Astrocyte (in vitro differentiated cells and primary cell): Measurements from ENCODE around the gene ARMC9. TPM values are rescaled to one million over a fixed set of nuclear protein-coding genes. Genes with fewer than 3 reads are reported as not detected.

ENCODE experiments used
- DNase-seq: peaks from one replicate; pipeline ENCODE4 v3.0.0-alpha.2; 2010; ENCODE audit warnings: low read depth
- FAIRE-seq: peaks from 2 replicates; lab custom pipeline; 2011; peaks lifted over from hg19 to GRCh38; lab: Jason Lieb, UNC
- H2AFZ ChIP-seq: 2 replicates; pipeline ENCODE4 v1.6.0; 2012; ENCODE audit warnings: low read depth, low read length, inconsistent platforms
- H3K27ac ChIP-seq: 2 replicates; pipeline ENCODE4 v1.5.1; 2011; ENCODE audit warnings: low read depth, low read length, inconsistent platforms
- H3K27me3 ChIP-seq: 2 replicates; pipeline ENCODE4 v1.6.0; 2011; ENCODE audit warnings: low read length, inconsistent platforms; ENCODE audit not compliant: insufficient read depth
- H3K36me3 ChIP-seq: 2 replicates; pipeline ENCODE4 v1.5.1; 2011; ENCODE audit warnings: low read length, inconsistent platforms; ENCODE audit not compliant: insufficient read depth
- H3K4me1 ChIP-seq: 2 replicates; pipeline ENCODE4 v1.5.1; 2011; ENCODE audit warnings: low read length, inconsistent platforms; ENCODE audit not compliant: insufficient read depth
- H3K4me2 ChIP-seq: 2 replicates; pipeline ENCODE4 v1.6.0; 2012; ENCODE audit warnings: low read length, inconsistent platforms
- H3K4me3 ChIP-seq: 2 replicates; pipeline ENCODE4 v1.5.1; 2011; ENCODE audit warnings: low read depth, mild to moderate bottlenecking, low read length, inconsistent platforms; ENCODE audit not compliant: insufficient read depth
- H3K79me2 ChIP-seq: 2 replicates; pipeline ENCODE4 v1.6.0; 2012; ENCODE audit warnings: mild to moderate bottlenecking, low read length, inconsistent platforms; ENCODE audit not compliant: insufficient read depth
- H3K9ac ChIP-seq: 2 replicates; pipeline ENCODE4 v1.6.0; 2012; ENCODE audit warnings: mild to moderate bottlenecking, low read length, inconsistent platforms
- H3K9me3 ChIP-seq: 2 replicates; pipeline ENCODE4 v1.5.1; 2012; ENCODE audit warnings: low read depth, mild to moderate bottlenecking, low read length, inconsistent platforms; ENCODE audit not compliant: insufficient read depth
- H4K20me1 ChIP-seq: 2 replicates; pipeline ENCODE4 v1.6.0; 2012; ENCODE audit warnings: low read length, inconsistent platforms; ENCODE audit not compliant: insufficient read depth
- H3K27ac Mint-ChIP-seq: one replicate; pipeline ENCODE4 v1.8.0; 2021; ENCODE audit warnings: mild to moderate bottlenecking, mixed read lengths; ENCODE audit not compliant: unreplicated experiment
- H3K27me3 Mint-ChIP-seq: one replicate; pipeline ENCODE4 v1.8.0; 2021; ENCODE audit warnings: low read depth, mixed read lengths; ENCODE audit not compliant: unreplicated experiment
- H3K36me3 Mint-ChIP-seq: one replicate; pipeline ENCODE4 v1.8.0; 2021; ENCODE audit warnings: low read depth, mixed read lengths; ENCODE audit not compliant: unreplicated experiment
- H3K4me1 Mint-ChIP-seq: one replicate; pipeline ENCODE4 v1.8.0; 2021; ENCODE audit warnings: low read depth, mixed read lengths; ENCODE audit not compliant: unreplicated experiment
- H3K4me3 Mint-ChIP-seq: one replicate; pipeline ENCODE4 v1.8.0; 2021; ENCODE audit warnings: mild to moderate bottlenecking, moderate library complexity, mixed read lengths; ENCODE audit not compliant: unreplicated experiment
- H3K9me3 Mint-ChIP-seq: one replicate; pipeline ENCODE4 v1.8.0; 2021; ENCODE audit warnings: mild to moderate bottlenecking, mixed read lengths; ENCODE audit not compliant: unreplicated experiment
- CTCF ChIP-seq: IDR thresholded peaks from 2 replicates; pipeline ENCODE4 v1.5.1; 2011; ENCODE audit warnings: low read depth, mild to moderate bottlenecking, inconsistent platforms, low read length, moderate library complexity; ENCODE audit not compliant: insufficient read depth
- EZH2 ChIP-seq: IDR thresholded peaks from 2 replicates; pipeline ENCODE4 v1.6.1; 2012; ENCODE audit warnings: mild to moderate bottlenecking, low read length, inconsistent platforms; ENCODE audit not compliant: insufficient read depth
- total RNA-seq: library from RNA; stranded (reverse); gene quantifications from 2 replicates; pipeline ENCODE4 v1.2.1, GENCODE V29; 2021

ARMC9 gene
- total RNA-seq, 1 donor from 2014 or later = 52.4 TPM

- H3K4me3 Mint-ChIP-seq = no peak overlapping the region
- H3K36me3 Mint-ChIP-seq = peaks cover 39% of the 10 kb centered on the region
These were observed 94.7 kb downstream of the ARMC9 start for GRCh38 chr2:231293163-231293562.

GRCh38 chr2:231294116-231294515 lies 95.7 kb downstream of the ARMC9 start:
- TF ChIP-seq CTCF (no peak), EZH2 (no peak)
- Mint-ChIP-seq H3K4me1 (peaks cover 14% of the 10 kb centered on the region), H3K4me3 (no peak overlapping the region), H3K36me3 (peaks cover 32% of the 10 kb centered on the region), H3K27me3 (no peaks in the 10 kb centered on the region), H3K9me3 (no peaks in the 10 kb centered on the region), H3K27ac (no peak overlapping the region)
- Histone ChIP-seq H3K27me3 (no peaks in the 10 kb centered on the region), H3K27ac (no peak overlapping the region), H3K9me3 (no peaks in the 10 kb centered on the region), H3K4me1 (peaks cover 12% of the 10 kb centered on the region), H4K20me1 (no peaks in the 10 kb centered on the region), H2AFZ (no peak overlapping the region), H3K36me3 (peaks cover 11% of the 10 kb centered on the region), H3K9ac (no peak overlapping the region), H3K79me2 (no peaks in the 10 kb centered on the region), H3K4me2 (no peak overlapping the region), H3K4me3 (no peak overlapping the region)
- FAIRE-seq (no peak), DNase-seq (no peak)

More at GRCh38 chr2:231293163-231293562, 94.7 kb downstream of the ARMC9 start:
- Histone ChIP-seq H3K4me2 (no peak overlapping the region), H3K27ac (no peak overlapping the region), H3K79me2 (no peaks in the 10 kb centered on the region), H3K4me1 (peaks cover 12% of the 10 kb centered on the region), H4K20me1 (no peaks in the 10 kb centered on the region), H3K9me3 (no peaks in the 10 kb centered on the region), H2AFZ (no peak overlapping the region), H3K4me3 (no peak overlapping the region), H3K27me3 (no peaks in the 10 kb centered on the region), H3K9ac (no peak overlapping the region), H3K36me3 (peaks cover 15% of the 10 kb centered on the region)
- FAIRE-seq = no peak
- H3K9me3 Mint-ChIP-seq = no peaks in the 10 kb centered on the region
- no peak for TF ChIP-seq EZH2
- TF ChIP-seq CTCF = no peak
- peaks cover 13% of the 10 kb centered on the region for H3K4me1 Mint-ChIP-seq
- no peak for DNase-seq
- H3K27ac Mint-ChIP-seq = no peak overlapping the region
- H3K27me3 Mint-ChIP-seq = no peaks in the 10 kb centered on the region

- H3K36me3 ChIP-seq = peaks cover 7% of the 10 kb centered on the region
- Mint-ChIP-seq H3K36me3 (peaks cover 26% of the 10 kb centered on the region), H3K27me3 (no peaks in the 10 kb centered on the region), H3K9me3 (no peaks in the 10 kb centered on the region), H3K4me1 (peaks cover 20% of the 10 kb centered on the region), H3K4me3 (no peak overlapping the region), H3K27ac (no peak overlapping the region)
- no peak overlapping the region for H2AFZ ChIP-seq
- FAIRE-seq (no peak), DNase-seq (no peak)
- no peaks in the 10 kb centered on the region for H4K20me1 ChIP-seq
- H3K4me2 ChIP-seq = no peak overlapping the region
- H3K9me3 ChIP-seq = no peaks in the 10 kb centered on the region
- no peaks in the 10 kb centered on the region for H3K79me2 ChIP-seq
- no peak overlapping the region for H3K27ac ChIP-seq
- no peak overlapping the region for H3K4me3 ChIP-seq
- no peaks in the 10 kb centered on the region for H3K27me3 ChIP-seq
- peaks cover 15% of the 10 kb centered on the region for H3K4me1 ChIP-seq
- no peak overlapping the region for H3K9ac ChIP-seq
- TF ChIP-seq EZH2 = no peak
- TF ChIP-seq CTCF = no peak
These were observed 96.3 kb downstream of the ARMC9 start for GRCh38 chr2:231294571-231295362.
